ENCODE results near the gene LBH. TPM values are rescaled to one million over a fixed set of nuclear protein-coding genes. Genes with fewer than 3 reads are reported as not detected.

The LBH gene
- total RNA-seq, 1 experiment from 2014 or later: 1.2 TPM

GRCh38 chr2:30213326-30213725 is 18.0 kb upstream of the LBH start:
- CTCF ChIA-PET: no interaction called here
- POLR2A ChIA-PET: no interaction called here
- no TSS peak for BruUV-seq (replicated peaks)
- Histone ChIP-seq H3K4me3 (replicated peaks in 1 of 2; ENCODE audit: low read depth in 1 of 2, low read length in 2 of 2) (no peak overlapping the region), H3K9me3 (ENCODE audit: control insufficient read depth in 1 of 2, insufficient read depth in 1 of 2, low read depth in 1 of 2, low read length in 2 of 2) (no peaks in the 10 kb centered on the region), H3K27ac (ENCODE audit: low read depth, low read length) (no peak overlapping the region), H3K9ac (ENCODE audit: low read length) (no peak overlapping the region), H3K79me2 (ENCODE audit: insufficient read depth, low read length) (no peaks in the 10 kb centered on the region), H3K9me2 (ENCODE audit: insufficient read depth) (no peaks in the 10 kb centered on the region), H3K27me3 (ENCODE audit: insufficient read depth, low read length) (no peaks in the 10 kb centered on the region), H3K4me1 (ENCODE audit: control insufficient read depth in 1 of 2, insufficient read depth in 2 of 2, low read length in 2 of 2) (peaks cover 15 to 23% of the 10 kb centered on the region in 2 experiments), H2AFZ (ENCODE audit: low read depth, low read length, poor library complexity, severe bottlenecking) (no peak overlapping the region), H4K20me1 (ENCODE audit: insufficient read depth) (no peaks in the 10 kb centered on the region), H3K4me2 (ENCODE audit: low read length) (no peak overlapping the region), H3K36me3 (ENCODE audit: control insufficient read depth in 1 of 2, insufficient read depth in 2 of 2, low read length in 2 of 2) (no peaks in the 10 kb centered on the region)
- RAD21 ChIA-PET (ENCODE audit: low non-redundant PET in 1 of 2, low total read pairs in 2 of 2, uncharacterized antibody in 2 of 2, unreplicated experiment in 2 of 2): no interaction called here
- TF ChIP-seq EZH2phosphoT487 (IDR thresholded peaks at IDR 0.05; ENCODE audit: borderline replicate concordance) (no peak), YY1 (IDR thresholded peaks at IDR 0.05; ENCODE audit: extremely low read depth, insufficient replicate concordance, low read depth, low read length) (no peak)
- ATAC-seq (no peak), DNase-seq (ENCODE audit: low read depth, low spot score) (no peak)
- intact Hi-C loops (cut with micrococcal nuclease): loop anchor here (10.0 kb wide), 2 partner anchors 291 to 1121 kb away; no protein-coding TSS in a partner anchor

- ChIA-PET RAD21 (ENCODE audit: low non-redundant PET in 1 of 2, low total read pairs in 2 of 2, uncharacterized antibody in 2 of 2, unreplicated experiment in 2 of 2) (no interaction called here), POLR2A (no interaction called here), CTCF (interaction anchor here (0.8 to 1.2 kb wide), 2 partner anchors 49 to 498 kb away, joined by 3 to 4 read pairs; no protein-coding TSS in a partner anchor)
- intact Hi-C loops (cut with micrococcal nuclease): loop anchor here (10.0 kb wide), 2 partner anchors 291 to 1121 kb away; no protein-coding TSS in a partner anchor
- no peak overlapping the region for H2AFZ ChIP-seq (ENCODE audit: low read depth, low read length, poor library complexity, severe bottlenecking)
- H3K27me3 ChIP-seq (ENCODE audit: insufficient read depth, low read length): no peaks in the 10 kb centered on the region
- no peaks in the 10 kb centered on the region for H3K36me3 ChIP-seq (ENCODE audit: control insufficient read depth in 1 of 2, insufficient read depth in 2 of 2, low read length in 2 of 2)
- H4K20me1 ChIP-seq (ENCODE audit: insufficient read depth): no peaks in the 10 kb centered on the region
- ATAC-seq (no peak), DNase-seq (ENCODE audit: low read depth, low spot score) (no peak)
- peaks cover 20 to 26% of the 10 kb centered on the region in 2 experiments for H3K4me1 ChIP-seq (ENCODE audit: control insufficient read depth in 1 of 2, insufficient read depth in 2 of 2, low read length in 2 of 2)
- no peaks in the 10 kb centered on the region for H3K9me3 ChIP-seq (ENCODE audit: control insufficient read depth in 1 of 2, insufficient read depth in 1 of 2, low read depth in 1 of 2, low read length in 2 of 2)
- no peak overlapping the region for H3K27ac ChIP-seq (ENCODE audit: low read depth, low read length)
- no TSS peak for BruUV-seq (replicated peaks)
- TF ChIP-seq ZFX (IDR thresholded peaks at IDR 0.05) (no peak), RAD21 (IDR thresholded peaks at IDR 0.05; ENCODE audit: low read depth) (no peak), ZBTB33 (IDR thresholded peaks at IDR 0.05; ENCODE audit: extremely low read depth, insufficient replicate concordance, low read length) (no peak)
- no peak overlapping the region for H3K4me2 ChIP-seq (ENCODE audit: low read length)
- no peaks in the 10 kb centered on the region for H3K9me2 ChIP-seq (ENCODE audit: insufficient read depth)
- H3K79me2 ChIP-seq (ENCODE audit: insufficient read depth, low read length): no peaks in the 10 kb centered on the region
- H3K4me3 ChIP-seq (replicated peaks in 1 of 2; ENCODE audit: low read depth in 1 of 2, low read length in 2 of 2): no peak overlapping the region
- H3K9ac ChIP-seq (ENCODE audit: low read length): no peak overlapping the region
Observed at GRCh38 chr2:30213907-30214463, 17.3 kb upstream of the LBH start.
